Hematopoietic multipotent progenitor cell treated with erythropoietin and hydrocortisone succinate and interleukin-3 and kit ligand, for 4 days (in vitro differentiated cells): ENCODE data around the gene TBXAS1.

Experiments used
- DNase-seq: peaks from one replicate; pipeline ENCODE4 v3.0.0-alpha.2; 2015

The TBXAS1 gene

GRCh38 chr7:140006600-140006999 lies 177.5 kb downstream of the TBXAS1 start:
- DNase-seq: no peak

- no peak for DNase-seq
Observed at GRCh38 chr7:140007051-140007690, 178.1 kb downstream of the TBXAS1 start.

GRCh38 chr7:140008755-140009610 lies 179.9 kb downstream of the TBXAS1 start:
- no peak for DNase-seq

- DNase-seq: no peak
Observed at GRCh38 chr7:140009735-140010134, 180.7 kb downstream of the TBXAS1 start.

- DNase-seq: peak; percentile 18
Observed at GRCh38 chr7:140010194-140010895, 181.3 kb downstream of the TBXAS1 start.

GRCh38 chr7:140013676-140014075 lies 184.6 kb downstream of the TBXAS1 start:
- DNase-seq: no peak

- no peak for DNase-seq
Observed at GRCh38 chr7:140014123-140014522, 185.1 kb downstream of the TBXAS1 start.

GRCh38 chr7:140015471-140015970 lies 186.5 kb downstream of the TBXAS1 start:
- DNase-seq: no peak

- DNase-seq: no peak
Observed at GRCh38 chr7:140016540-140016939, 187.5 kb downstream of the TBXAS1 start.

GRCh38 chr7:140017034-140017433 lies 188.0 kb downstream of the TBXAS1 start:
- DNase-seq: no peak

- no peak for DNase-seq
Observed at GRCh38 chr7:140017543-140017942, 188.5 kb downstream of the TBXAS1 start.

- DNase-seq: no peak
Observed at GRCh38 chr7:140018125-140019043, 189.3 kb downstream of the TBXAS1 start.

- DNase-seq: no peak
Observed at GRCh38 chr7:140019172-140019571, 190.1 kb downstream of the TBXAS1 start.

GRCh38 chr7:140019606-140020005 lies 190.5 kb downstream of the TBXAS1 start:
- no peak for DNase-seq

- no peak for DNase-seq
Observed at GRCh38 chr7:140021603-140022002, 192.5 kb downstream of the TBXAS1 start.

- DNase-seq: no peak
Observed at GRCh38 chr7:140022582-140023211, 193.6 kb downstream of the TBXAS1 start.

- no peak for DNase-seq
Observed at GRCh38 chr7:140023728-140024127, 194.7 kb downstream of the TBXAS1 start.

- DNase-seq: no peak
Observed at GRCh38 chr7:140024585-140024984, 195.5 kb downstream of the TBXAS1 start.

- no peak for DNase-seq
Observed at GRCh38 chr7:140025241-140025640, 196.2 kb downstream of the TBXAS1 start.

- no peak for DNase-seq
Observed at GRCh38 chr7:140025814-140026433, 196.9 kb downstream of the TBXAS1 start.

GRCh38 chr7:140026935-140027334 lies 197.9 kb downstream of the TBXAS1 start:
- DNase-seq: no peak
